ENCODE data around the gene KCNK10. TPM values are rescaled to one million over a fixed set of nuclear protein-coding genes. Genes with fewer than 3 reads are reported as not detected.

Gene KCNK10
- total RNA-seq, 2 donors from 2014 or later, result not detected

DNA sequence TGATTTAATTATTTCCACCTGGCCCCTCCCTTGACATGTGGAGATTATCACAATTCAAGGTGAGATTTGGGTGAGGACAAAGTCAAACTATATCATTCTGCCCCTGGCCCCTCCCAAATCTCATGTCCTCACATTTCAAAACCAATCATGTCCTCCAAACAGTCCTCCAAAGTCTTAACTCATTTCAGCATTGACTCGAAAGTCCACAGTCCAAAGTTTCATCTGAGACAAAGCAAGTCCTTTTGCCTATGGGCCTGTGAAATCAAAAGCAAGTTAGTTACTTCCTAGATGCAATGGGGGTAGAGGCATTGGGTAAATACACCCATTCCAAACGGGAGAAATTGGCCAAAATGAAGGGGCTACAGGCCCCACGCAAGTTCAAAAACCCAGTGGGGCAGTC lies 31.3 kb upstream of the KCNK10 start:
- Histone ChIP-seq H3K4me1 (ENCODE audit: control insufficient read depth in 1 of 2, low read depth in 2 of 2) (no peaks in the 10 kb centered on the region), H3K9me3 (no peaks in the 10 kb centered on the region), H3K27me3 (replicated peaks; ENCODE audit: insufficient read depth) (no peaks in the 10 kb centered on the region), H3K27ac (no peak overlapping the region), H3K4me3 (no peak overlapping the region), H3K36me3 (no peaks in the 10 kb centered on the region)
- DNase-seq (ENCODE audit: low spot score) (no peak), ATAC-seq (ENCODE audit: insufficient number of reproducible peaks, low FRiP score, low read depth) (no peak)
- TF ChIP-seq, protein P1, sequence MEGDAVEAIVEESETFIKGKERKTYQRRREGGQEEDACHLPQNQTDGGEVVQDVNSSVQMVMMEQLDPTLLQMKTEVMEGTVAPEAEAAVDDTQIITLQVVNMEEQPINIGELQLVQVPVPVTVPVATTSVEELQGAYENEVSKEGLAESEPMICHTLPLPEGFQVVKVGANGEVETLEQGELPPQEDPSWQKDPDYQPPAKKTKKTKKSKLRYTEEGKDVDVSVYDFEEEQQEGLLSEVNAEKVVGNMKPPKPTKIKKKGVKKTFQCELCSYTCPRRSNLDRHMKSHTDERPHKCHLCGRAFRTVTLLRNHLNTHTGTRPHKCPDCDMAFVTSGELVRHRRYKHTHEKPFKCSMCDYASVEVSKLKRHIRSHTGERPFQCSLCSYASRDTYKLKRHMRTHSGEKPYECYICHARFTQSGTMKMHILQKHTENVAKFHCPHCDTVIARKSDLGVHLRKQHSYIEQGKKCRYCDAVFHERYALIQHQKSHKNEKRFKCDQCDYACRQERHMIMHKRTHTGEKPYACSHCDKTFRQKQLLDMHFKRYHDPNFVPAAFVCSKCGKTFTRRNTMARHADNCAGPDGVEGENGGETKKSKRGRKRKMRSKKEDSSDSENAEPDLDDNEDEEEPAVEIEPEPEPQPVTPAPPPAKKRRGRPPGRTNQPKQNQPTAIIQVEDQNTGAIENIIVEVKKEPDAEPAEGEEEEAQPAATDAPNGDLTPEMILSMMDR (IDR thresholded peaks at IDR 0.05), result no peak

GRCh38 chr14:88352698-88353097 lies 29.6 kb upstream of the KCNK10 start:
- Histone ChIP-seq H3K27me3 (replicated peaks; ENCODE audit: insufficient read depth) (no peaks in the 10 kb centered on the region), H3K4me1 (ENCODE audit: control insufficient read depth in 1 of 2, low read depth in 2 of 2) (no peaks in the 10 kb centered on the region), H3K27ac (no peak overlapping the region), H3K4me3 (no peak overlapping the region), H3K36me3 (no peaks in the 10 kb centered on the region), H3K9me3 (no peaks in the 10 kb centered on the region)
- DNase-seq (ENCODE audit: low spot score), result no peak
- TF ChIP-seq, protein P1 (IDR thresholded peaks at IDR 0.05), result no peak
- no peak for ATAC-seq (ENCODE audit: insufficient number of reproducible peaks, low FRiP score, low read depth)

- Histone ChIP-seq H3K4me3 (no peak overlapping the region), H3K36me3 (no peaks in the 10 kb centered on the region), H3K27me3 (replicated peaks; ENCODE audit: insufficient read depth) (no peaks in the 10 kb centered on the region), H3K27ac (no peak overlapping the region), H3K9me3 (no peaks in the 10 kb centered on the region), H3K4me1 (ENCODE audit: control insufficient read depth in 1 of 2, low read depth in 2 of 2) (no peaks in the 10 kb centered on the region)
- no peak for ATAC-seq (ENCODE audit: insufficient number of reproducible peaks, low FRiP score, low read depth)
- DNase-seq (ENCODE audit: low spot score), result no peak
- TF ChIP-seq, protein P1 (IDR thresholded peaks at IDR 0.05), result no peak
Measured at GRCh38 chr14:88351966-88352691, 29.1 kb upstream of the KCNK10 start.

DNA sequence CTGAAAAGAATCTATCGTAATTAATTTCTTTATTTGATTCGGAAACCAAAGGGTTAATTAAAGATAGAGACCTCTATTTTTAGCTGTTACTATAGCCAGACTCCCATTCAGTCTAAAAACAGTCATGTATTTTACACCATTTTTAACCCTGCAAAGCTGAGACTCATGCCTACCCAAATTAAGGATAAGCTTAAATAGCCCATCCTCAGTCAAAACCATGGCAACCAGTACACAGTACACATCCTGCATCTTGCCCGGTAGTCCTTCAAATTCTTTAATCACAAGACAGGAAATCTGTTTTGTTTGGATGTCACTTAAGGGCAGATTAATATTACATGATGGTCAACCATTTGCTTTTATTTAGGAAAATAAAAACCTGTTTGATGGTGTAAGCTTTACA lies 25.5 kb upstream of the KCNK10 start:
- TF ChIP-seq, protein P1 (IDR thresholded peaks at IDR 0.05), result no peak
- ATAC-seq (ENCODE audit: insufficient number of reproducible peaks, low FRiP score, low read depth) (no peak), DNase-seq (ENCODE audit: low spot score) (no peak)
- Histone ChIP-seq H3K4me3 (no peak overlapping the region), H3K27ac (no peak overlapping the region), H3K27me3 (replicated peaks; ENCODE audit: insufficient read depth) (no peaks in the 10 kb centered on the region), H3K4me1 (ENCODE audit: control insufficient read depth in 1 of 2, low read depth in 2 of 2) (no peaks in the 10 kb centered on the region), H3K9me3 (no peaks in the 10 kb centered on the region), H3K36me3 (no peaks in the 10 kb centered on the region)

DNA sequence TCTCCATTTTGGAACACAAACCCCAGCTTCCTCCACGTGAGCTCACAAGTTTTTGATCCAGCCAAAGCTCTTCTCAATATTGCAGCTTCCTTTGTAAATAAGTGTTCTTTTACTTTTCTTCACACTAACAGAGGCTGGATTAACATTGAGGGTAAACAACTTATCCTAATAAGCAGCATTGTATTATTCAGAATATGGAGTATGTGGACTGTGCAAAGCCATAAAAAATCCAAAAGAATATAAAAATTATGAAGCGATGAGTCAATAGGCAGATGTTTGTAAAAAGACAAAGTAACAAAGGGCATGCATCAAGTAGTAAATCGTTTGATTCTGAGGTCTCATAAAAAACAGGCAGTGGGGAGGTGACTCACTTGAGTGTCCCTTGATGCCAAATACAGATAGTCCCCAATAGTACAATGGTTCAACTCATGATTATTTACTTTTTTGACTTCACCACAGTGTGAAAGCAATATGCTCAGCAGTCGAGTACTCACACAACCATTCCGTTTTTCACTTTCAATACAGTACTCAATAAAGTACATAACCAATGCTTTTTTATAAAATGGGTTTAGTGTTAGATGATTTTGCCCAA lies 23.1 kb upstream of the KCNK10 start:
- H3K9me3 ChIP-seq, result no peaks in the 10 kb centered on the region
- no peak overlapping the region for H3K27ac ChIP-seq
- no peaks in the 10 kb centered on the region for H3K36me3 ChIP-seq
- H3K4me1 ChIP-seq (ENCODE audit: control insufficient read depth in 1 of 2, low read depth in 2 of 2), result no peaks in the 10 kb centered on the region
- no peaks in the 10 kb centered on the region for H3K27me3 ChIP-seq (replicated peaks; ENCODE audit: insufficient read depth)
- no peak overlapping the region for H3K4me3 ChIP-seq
- TF ChIP-seq, protein P1 (IDR thresholded peaks at IDR 0.05), result no peak
- no peak for DNase-seq (ENCODE audit: low spot score)
- no peak for ATAC-seq (ENCODE audit: insufficient number of reproducible peaks, low FRiP score, low read depth)
